Muscle layer of duodenum (tissue), 2 donors: ENCODE results near the gene TRAPPC12.

Experiments
- H3K27ac ChIP-seq: one replicate; pipeline ENCODE4 v1.7.0; 2013; ENCODE audit warnings: mild to moderate bottlenecking, low read length
- H3K27me3 ChIP-seq: one replicate; pipeline ENCODE4 v1.7.0; 2013; ENCODE audit warnings: low read depth, mild to moderate bottlenecking, control low read depth, low read length
- H3K36me3 ChIP-seq, 2 donors: one replicate each; pipeline ENCODE4 v1.7.0; 2013; ENCODE audit warnings: low read length in 2 of 2, control low read depth in 1 of 2, mild to moderate bottlenecking in 1 of 2; ENCODE audit not compliant: insufficient read depth in 2 of 2, control insufficient read depth in 1 of 2
- H3K4me1 ChIP-seq, 2 donors: one replicate each; pipeline ENCODE4 v1.7.0; 2013; ENCODE audit warnings: low read length in 2 of 2, mild to moderate bottlenecking in 2 of 2, control low read depth in 1 of 2, moderate library complexity in 1 of 2; ENCODE audit not compliant: insufficient read depth in 2 of 2, control insufficient read depth in 1 of 2
- H3K4me3 ChIP-seq, 2 donors: one replicate each; pipeline ENCODE4 v1.7.0; 2013; ENCODE audit warnings: low read length in 2 of 2, low read depth in 1 of 2, mild to moderate bottlenecking in 1 of 2
- H3K9me3 ChIP-seq, 2 donors: one replicate each; pipeline ENCODE4 v1.7.0; 2013; ENCODE audit warnings: low read length in 2 of 2, control low read depth in 1 of 2, mild to moderate bottlenecking in 1 of 2; ENCODE audit not compliant: control insufficient read depth in 1 of 2
- donor health status: healthy.

The TRAPPC12 gene

DNA sequence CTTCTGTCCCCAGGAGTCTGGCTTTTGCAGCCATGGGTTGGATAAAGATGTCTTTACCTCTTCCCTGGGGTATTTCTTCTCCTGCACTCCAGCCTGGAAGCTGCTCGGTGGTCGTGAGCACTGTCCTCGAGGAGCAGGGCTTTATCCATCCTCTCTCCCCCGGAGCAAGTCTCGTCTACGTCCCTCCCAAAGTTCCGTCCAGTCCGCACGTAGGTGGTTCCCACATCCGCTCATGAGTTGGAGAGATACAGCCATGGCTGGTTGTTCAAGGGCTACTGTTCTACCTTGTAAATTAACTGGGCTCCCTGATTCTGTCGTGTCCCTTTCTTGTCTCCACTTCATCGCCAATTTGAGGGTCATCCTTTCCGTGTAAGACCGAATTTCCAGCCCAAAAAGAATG is 47.1 kb downstream of the TRAPPC12 start:
- Histone ChIP-seq H3K4me3 (no peak overlapping the region), H3K27me3 (no peaks in the 10 kb centered on the region), H3K9me3 (no peaks in the 10 kb centered on the region), H3K4me1 (no peaks in the 10 kb centered on the region), H3K36me3 (peaks cover 49 to 67% of the 10 kb centered on the region in 2 donors), H3K27ac (no peak overlapping the region)

DNA sequence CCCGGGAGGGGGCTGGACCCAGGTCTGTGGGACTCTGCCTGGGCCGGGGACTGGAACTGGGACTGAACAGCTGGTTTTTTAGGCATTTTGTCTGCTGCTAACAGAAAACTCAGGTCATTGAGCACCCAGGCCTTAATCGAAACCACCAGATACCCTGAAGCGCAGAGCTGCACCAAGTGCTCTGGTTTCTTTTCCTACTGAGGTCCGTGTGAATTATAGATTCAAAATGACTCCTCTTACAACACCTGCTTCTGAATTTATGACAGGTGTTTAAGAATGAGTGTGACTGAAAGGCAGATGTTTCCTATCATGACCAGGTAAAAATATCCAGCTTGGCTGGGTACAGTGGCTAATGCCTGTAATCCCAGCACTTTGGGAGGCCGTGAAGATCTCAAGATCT is 47.8 kb downstream of the TRAPPC12 start:
- no peaks in the 10 kb centered on the region for H3K4me1 ChIP-seq
- peaks cover 45 to 67% of the 10 kb centered on the region in 2 donors for H3K36me3 ChIP-seq
- no peaks in the 10 kb centered on the region for H3K9me3 ChIP-seq
- H3K27ac ChIP-seq: no peak overlapping the region
- H3K27me3 ChIP-seq: no peaks in the 10 kb centered on the region
- no peak overlapping the region for H3K4me3 ChIP-seq

DNA sequence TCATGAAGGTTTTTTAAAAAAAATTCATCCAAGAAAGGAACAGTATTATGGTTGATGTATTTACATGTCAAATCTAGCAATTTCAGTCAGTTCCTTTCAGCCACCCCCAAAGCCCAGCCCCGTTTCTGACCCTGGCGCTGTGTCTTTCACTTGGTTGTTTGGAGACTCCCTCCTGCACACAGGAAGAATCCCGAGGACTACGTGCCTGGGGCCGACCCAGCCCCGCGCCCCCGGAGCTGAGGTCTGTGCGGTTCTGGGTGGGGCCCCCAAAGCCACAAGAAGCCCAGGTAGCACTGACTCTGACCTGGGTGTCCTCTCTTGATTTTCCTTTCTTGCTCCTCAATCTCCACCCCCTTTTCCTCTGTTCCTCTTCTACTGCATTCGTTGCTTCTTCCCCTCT is 49.1 kb downstream of the TRAPPC12 start:
- peaks cover 38 to 60% of the 10 kb centered on the region in 2 donors for H3K36me3 ChIP-seq
- no peaks in the 10 kb centered on the region for H3K27me3 ChIP-seq
- no peak overlapping the region for H3K27ac ChIP-seq
- H3K9me3 ChIP-seq: no peaks in the 10 kb centered on the region
- H3K4me1 ChIP-seq: no peaks in the 10 kb centered on the region
- H3K4me3 ChIP-seq: no peak overlapping the region

DNA sequence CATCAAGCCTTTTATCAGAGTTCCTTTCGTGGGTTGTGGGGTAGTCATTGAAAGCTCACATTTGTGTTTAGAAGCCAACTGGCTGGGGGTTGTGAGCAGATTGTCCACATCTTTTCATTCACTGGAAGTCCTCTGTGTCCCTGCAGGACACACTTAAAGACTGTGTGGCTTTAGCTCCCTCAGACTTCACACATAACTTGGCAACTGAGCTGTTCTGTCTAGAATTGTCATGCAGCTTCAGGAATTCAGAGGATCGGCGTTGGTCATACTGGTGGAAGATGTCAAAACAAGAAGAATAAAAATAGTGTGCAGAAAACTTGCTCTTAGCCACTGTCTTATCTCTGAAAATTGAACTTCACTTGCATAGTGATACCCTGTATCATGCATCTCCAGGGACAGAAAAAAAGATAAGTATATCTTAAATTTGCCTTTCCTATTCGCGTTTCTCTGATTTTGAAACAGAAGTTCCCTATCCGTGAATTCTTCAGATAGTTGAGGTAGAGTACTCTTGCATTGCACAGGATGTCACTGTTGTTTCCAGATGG is 49.6 kb downstream of the TRAPPC12 start:
- Histone ChIP-seq H3K27ac (no peak overlapping the region), H3K4me3 (no peak overlapping the region), H3K36me3 (peaks cover 36 to 54% of the 10 kb centered on the region in 2 donors)

DNA sequence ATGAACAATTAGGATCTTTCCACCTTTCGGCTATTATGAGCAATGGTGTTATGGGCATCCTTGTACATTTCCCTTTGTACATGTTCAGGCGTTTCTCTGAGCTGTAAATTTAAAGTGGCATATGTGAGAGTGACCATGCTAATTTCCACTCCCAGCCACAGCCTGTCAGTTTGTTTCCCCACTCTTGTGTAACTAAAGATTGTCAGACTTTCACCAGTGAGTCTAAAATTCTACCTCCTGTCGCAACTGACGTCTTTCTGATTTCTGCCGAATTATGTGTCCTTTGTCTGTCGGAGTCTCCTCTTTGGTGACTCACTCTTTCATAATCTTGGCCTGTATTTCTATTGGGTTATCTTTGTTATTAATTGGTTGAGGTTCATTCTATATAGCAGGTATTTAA is 50.7 kb downstream of the TRAPPC12 start:
- no peaks in the 10 kb centered on the region for H3K9me3 ChIP-seq
- no peaks in the 10 kb centered on the region for H3K27me3 ChIP-seq
- H3K36me3 ChIP-seq: peaks cover 33 to 46% of the 10 kb centered on the region in 2 donors
- H3K4me3 ChIP-seq: no peak overlapping the region
- no peak overlapping the region for H3K27ac ChIP-seq
- no peaks in the 10 kb centered on the region for H3K4me1 ChIP-seq

More for the DNA sequence above, 49.6 kb downstream of the TRAPPC12 start:
- H3K4me1 ChIP-seq: no peaks in the 10 kb centered on the region
- no peaks in the 10 kb centered on the region for H3K27me3 ChIP-seq
- H3K9me3 ChIP-seq: no peaks in the 10 kb centered on the region

DNA sequence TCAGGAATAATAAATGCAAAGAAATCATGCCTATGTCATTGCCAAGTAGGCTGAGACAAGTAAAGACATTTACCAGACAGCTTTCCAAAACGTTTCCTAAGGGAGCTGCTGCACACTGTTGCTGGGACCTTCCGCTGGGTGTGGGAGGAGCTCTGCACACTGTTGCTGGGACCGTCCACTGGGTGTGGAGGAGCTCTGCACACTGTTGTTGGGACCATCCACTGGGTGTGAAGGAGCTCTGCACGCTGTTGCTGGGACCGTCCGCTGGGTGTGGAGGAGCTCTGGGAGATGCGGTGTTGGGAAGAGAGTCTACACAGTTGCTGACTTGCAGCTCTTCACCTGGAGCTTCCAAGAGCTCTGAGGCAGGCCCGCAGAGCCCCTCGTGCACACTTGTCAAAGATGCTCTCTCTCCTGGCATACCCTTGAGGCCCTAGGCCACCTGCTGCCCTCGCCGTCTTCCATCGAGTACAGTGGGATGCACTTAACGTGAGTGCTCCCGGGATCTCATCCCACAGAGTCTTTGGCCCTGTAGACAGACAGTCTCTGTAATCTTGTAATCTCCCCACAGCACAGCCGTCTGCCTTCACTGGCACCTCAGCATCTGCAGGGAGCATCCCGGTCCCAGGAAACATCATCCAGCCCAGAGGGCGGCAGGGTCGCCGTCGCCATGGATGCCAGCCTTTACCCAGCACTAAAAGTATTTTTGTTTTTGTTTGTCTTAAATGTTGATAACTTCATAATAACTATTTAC is 51.4 kb downstream of the TRAPPC12 start:
- Histone ChIP-seq H3K4me1 (no peaks in the 10 kb centered on the region), H3K9me3 (no peaks in the 10 kb centered on the region), H3K4me3 (no peak overlapping the region), H3K36me3 (peaks cover 28 to 41% of the 10 kb centered on the region in 2 donors), H3K27me3 (no peaks in the 10 kb centered on the region), H3K27ac (no peak overlapping the region)

DNA sequence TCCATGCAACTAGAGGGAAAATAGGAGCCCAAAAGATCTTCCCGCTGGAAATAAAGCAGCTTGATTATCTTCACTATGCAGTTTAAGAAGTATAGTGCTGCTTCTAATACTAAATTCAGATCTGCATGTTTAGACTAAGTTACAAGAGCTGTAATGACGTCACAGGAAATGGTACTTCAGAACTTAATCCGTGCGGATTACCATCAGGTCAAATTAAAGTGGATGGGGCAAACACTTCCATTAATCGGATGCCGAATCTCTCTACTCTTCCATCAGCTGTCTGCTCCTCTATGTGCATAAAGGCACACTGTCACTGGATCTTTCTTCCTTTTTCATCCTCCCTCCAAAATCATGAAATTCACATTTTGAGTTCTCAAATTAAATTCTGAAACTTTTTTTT is 52.6 kb downstream of the TRAPPC12 start:
- Histone ChIP-seq H3K9me3 (no peaks in the 10 kb centered on the region), H3K27ac (no peak overlapping the region), H3K4me1 (no peaks in the 10 kb centered on the region), H3K36me3 (peaks cover 24 to 32% of the 10 kb centered on the region in 2 donors), H3K4me3 (no peak overlapping the region), H3K27me3 (no peaks in the 10 kb centered on the region)

DNA sequence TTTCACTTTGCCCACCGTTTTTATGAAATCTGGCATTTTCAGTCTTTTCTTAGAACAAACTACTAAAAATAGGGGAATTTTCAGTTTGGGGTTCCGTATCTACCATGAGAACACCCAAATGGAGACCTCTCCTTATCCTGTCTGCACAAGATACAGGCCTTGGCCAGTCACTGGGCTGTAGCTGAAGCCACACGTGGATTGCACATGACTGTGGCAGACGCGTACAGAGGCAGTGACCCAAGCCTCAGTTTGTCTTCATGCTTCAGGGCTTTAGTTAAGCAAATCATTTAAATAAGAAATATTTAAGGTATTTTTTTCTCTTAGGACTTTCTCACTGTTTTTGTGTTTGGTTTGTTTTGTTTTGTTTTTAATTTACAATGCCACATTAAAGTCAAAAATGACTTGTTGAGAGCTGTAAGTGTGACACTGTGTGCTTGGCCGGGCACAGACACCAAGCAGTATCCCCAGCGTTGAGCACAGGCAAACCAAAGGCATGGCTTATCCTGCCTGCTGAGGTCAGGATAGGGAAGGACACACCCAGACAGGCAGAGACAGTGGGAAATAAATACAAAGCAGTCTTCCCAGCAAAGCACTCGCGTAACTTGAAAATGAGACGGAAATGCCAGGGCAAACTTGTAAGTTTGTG is 53.3 kb downstream of the TRAPPC12 start:
- H3K4me3 ChIP-seq: no peak overlapping the region
- no peaks in the 10 kb centered on the region for H3K4me1 ChIP-seq
- no peaks in the 10 kb centered on the region for H3K9me3 ChIP-seq
- no peaks in the 10 kb centered on the region for H3K27me3 ChIP-seq
- H3K36me3 ChIP-seq: peaks cover 24 to 29% of the 10 kb centered on the region in 2 donors
- no peak overlapping the region for H3K27ac ChIP-seq

DNA sequence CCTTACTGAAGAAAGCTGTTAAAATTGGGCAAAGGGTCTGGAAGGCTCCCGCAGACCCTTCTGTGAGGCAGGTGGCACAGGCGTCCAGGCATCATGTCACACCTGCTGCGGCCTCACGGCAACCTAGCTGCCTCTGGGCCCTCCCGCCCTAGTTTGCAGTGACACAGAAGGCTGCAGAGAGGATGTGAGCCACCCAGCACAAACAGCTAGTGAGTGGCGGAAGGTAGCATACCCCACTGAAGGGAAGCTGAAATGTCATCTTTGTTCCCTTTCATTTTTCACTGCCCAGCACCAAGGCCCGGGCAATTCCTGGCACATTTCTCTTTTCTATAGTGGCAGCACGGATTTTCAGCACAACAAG is 53.8 kb downstream of the TRAPPC12 start:
- Histone ChIP-seq H3K4me3 (no peak overlapping the region), H3K27ac (no peak overlapping the region), H3K27me3 (no peaks in the 10 kb centered on the region), H3K4me1 (no peaks in the 10 kb centered on the region), H3K9me3 (no peaks in the 10 kb centered on the region), H3K36me3 (peaks cover 24 to 29% of the 10 kb centered on the region in 2 donors)

DNA sequence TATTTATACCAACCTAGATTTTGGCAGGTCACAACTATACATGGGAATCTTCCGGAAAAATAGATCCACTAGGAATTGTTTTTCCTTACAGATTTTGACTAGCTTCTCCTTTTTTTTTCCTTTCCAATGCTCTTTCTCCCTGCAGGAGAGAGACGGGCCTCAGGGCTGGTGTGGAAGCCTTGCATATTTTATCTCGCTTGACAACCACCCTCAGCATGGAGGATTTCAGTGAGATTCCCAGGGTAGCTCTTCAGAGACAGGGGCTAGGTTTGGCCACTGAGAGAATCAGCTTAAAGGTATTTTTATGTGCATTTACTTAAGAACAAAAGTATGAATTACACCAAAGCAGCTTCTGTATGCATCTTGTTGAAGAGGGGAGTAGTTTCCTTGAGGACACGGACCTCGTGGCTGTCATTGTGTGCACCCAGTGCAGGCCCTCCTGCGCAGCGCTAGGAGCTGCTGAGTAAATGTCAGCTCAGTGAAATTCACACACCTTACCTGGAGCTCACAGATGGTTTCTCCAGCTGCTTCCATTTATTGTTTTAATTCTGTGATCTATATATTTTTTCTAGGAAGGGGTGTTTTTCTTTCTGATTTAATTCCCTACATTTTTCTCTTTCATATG is 54.4 kb downstream of the TRAPPC12 start:
- H3K9me3 ChIP-seq: no peaks in the 10 kb centered on the region
- no peaks in the 10 kb centered on the region for H3K4me1 ChIP-seq
- H3K36me3 ChIP-seq: peaks cover 24% of the 10 kb centered on the region in 2 donors
- H3K4me3 ChIP-seq: no peak overlapping the region
- H3K27me3 ChIP-seq: no peaks in the 10 kb centered on the region
- H3K27ac ChIP-seq: no peak overlapping the region

DNA sequence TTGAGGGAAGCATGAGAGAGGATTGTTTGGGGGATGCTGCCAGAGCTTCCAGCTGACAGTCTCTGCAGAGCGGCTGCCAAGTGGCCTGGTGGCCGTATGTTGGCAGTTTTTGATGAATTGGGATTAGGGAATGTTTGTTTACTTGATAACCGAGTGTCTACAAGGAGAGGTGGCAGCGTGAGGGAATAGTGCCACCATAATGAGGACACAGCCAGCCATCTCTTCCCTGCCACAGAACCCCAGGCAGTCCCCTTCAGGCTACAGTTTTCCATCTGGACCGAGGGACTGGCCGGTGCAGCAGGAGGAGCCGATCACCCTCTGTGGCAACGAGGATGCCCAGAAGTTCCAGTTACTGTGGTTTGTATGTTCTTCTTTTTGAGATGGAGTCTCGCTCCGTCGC is 55.2 kb downstream of the TRAPPC12 start:
- H3K27ac ChIP-seq: no peak overlapping the region
- H3K4me3 ChIP-seq: no peak overlapping the region
- H3K9me3 ChIP-seq: no peaks in the 10 kb centered on the region
- H3K4me1 ChIP-seq: no peaks in the 10 kb centered on the region
- H3K36me3 ChIP-seq: peaks cover 23 to 24% of the 10 kb centered on the region in 2 donors
- no peaks in the 10 kb centered on the region for H3K27me3 ChIP-seq
